T1000 (cell line): ENCODE results near the gene CMTM2.
"Not testable (repeated sequence)": the region's sequence is repeated elsewhere in the genome, so short reads cannot be mapped to it uniquely, and the experiment has no call there.

Experiments
- DNase-seq: peaks from one replicate; lab custom pipeline; 2025; ENCODE audit warnings: mixed read lengths; lab: John Stamatoyannopoulos, UW

CMTM2 gene

DNA sequence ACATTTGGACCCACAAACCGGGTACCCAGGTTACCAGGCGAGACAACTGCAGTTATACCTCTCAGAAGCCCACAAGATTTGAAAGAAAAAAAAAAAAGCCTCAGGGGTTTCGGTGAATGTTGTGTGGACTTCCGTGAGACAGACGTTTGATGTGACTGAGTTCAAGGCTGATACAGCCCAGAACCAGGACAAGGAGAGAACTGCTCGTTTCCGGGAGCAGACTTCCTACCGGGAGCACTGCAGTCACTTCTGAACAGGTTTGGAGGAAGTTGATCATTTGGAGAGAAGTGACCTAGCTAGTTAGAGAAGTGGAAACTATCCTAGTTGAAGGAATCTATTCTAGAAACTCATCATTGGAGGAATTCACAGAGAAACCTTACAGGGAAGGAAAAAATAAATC lies 26.0 kb upstream of the CMTM2 start:
- no peak for DNase-seq

DNA sequence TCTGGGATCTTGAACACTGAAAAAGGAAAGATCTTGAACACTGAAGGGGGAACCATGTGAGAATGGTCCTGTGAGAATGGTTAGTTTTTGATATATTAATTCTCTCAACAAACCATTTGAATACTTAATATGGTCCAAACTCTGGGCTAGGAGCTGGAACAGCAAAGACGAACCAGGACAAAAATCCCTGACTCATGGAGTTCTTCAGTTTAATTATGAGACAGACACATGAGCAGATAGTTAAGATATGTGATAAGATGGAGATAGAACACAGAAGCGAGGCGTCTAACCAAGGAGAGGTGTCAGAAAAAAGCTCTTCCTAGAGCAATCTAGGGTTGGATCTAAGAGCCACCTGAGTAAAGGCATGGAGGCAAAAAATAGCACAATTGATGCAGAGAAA lies 25.2 kb upstream of the CMTM2 start:
- DNase-seq: no peak

DNA sequence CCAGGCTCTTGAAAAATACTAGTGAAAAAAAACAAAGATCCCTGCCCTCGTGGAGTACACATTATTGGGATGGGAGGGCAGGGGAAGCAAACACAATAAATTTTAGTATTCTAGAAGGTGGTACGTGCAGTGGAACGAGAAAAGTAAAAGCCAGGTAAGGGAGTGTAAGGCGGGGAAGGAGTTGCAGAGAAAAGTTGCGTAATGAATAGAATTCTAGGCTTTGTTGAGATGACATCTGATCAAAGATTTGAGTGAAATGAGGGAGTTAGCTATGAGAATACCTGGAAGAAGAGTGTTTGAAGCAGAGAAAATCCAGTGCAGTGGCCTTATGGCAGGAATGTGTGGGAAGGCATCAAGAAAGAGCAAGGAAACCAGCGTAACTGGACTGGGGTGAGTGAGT lies 24.8 kb upstream of the CMTM2 start:
- no peak for DNase-seq

DNA sequence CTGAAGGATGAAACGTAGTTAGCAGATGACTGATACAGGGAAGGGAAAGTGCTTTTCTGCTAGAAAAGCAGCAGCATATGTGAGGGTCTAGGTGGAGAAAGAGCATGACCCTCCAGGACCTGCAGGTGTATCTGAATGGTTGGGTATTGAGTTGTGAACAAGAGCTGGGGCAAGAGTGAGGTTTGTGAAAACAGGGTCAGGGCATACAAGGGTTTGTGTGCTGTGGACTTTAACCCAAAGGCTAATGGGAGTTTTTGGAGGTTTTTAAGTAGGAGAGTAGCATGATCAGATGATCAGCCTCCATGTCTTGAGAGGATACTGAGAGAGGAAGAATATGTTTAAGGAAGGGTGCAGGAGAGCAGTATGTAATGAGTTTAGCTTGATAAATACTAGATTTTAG lies 19.2 kb upstream of the CMTM2 start:
- no peak for DNase-seq

- DNase-seq: no peak
These were observed 17.7 kb upstream of the CMTM2 start for GRCh38 chr16:66561381-66562080.

- no peak for DNase-seq
These were observed 16.9 kb upstream of the CMTM2 start for GRCh38 chr16:66562409-66562808.

GRCh38 chr16:66562986-66563385 lies 16.3 kb upstream of the CMTM2 start:
- DNase-seq: no peak

DNA sequence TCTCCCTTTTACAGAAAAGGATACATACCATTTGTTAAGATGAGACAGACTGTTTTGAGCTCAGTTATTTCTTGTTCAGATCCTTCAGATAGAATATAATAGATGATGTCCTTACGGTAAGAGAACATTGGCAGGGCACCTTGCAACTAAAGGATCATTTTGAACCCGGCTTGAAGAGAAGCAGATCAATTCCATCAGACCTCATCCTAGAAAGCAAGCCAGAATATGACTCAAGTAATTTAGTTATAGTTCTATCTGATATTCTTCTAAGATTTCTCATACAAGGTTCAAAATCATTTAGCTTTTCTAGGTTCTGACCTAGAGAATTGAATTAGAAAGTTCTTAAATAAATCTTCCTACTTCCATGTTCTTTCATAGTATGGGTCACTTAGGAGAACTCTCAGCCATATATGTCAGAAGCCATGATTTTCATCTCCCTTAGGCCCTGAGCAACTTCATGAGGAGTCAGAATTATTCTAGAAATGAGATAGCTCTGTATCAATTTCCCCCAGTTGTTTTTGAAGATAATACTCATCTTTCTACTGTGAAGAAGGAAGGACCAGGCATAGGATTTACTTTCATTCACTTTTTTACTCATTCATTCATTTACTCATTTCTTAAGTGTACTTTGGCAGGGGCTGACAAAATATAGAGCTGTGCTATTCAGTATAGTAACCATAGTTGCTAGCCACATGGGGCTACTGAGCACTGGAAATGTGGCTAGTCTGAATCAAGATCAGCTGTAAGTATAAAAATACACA lies 15.5 kb upstream of the CMTM2 start:
- DNase-seq: no peak

GRCh38 chr16:66566051-66566901 lies 13.0 kb upstream of the CMTM2 start, which contains the start of gene CMTM1:
CMTM1 (plus strand) TSS chr16:66566439; CDS start chr16:66566514, 75 bp downstream.
- DNase-seq: no peak

DNA sequence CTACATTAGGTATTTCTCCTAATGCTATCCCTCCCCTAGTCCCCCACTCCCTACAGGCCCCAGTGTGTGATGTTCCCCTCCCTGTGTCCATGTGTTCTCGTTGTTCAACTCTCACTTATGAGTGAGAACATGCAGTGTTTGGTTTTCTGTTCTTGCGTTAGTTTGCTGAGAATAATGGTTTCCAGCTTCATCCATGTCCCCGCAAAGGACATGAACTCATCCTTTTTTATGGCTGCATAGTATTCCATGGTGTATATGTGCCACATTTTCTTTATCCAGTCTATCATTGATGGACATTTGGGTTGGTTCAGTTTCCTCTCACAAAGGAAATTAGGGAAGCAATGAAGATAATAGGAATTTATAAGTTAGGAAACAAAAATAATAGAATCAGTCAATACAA lies 12.0 kb upstream of the CMTM2 start:
- DNase-seq: not testable (repeated sequence)

- no peak for DNase-seq
These were observed 10.9 kb upstream of the CMTM2 start for GRCh38 chr16:66568355-66568754.

- no peak for DNase-seq
These were observed 10.1 kb upstream of the CMTM2 start for GRCh38 chr16:66569131-66569530.

- no peak for DNase-seq
These were observed 9.3 kb upstream of the CMTM2 start for GRCh38 chr16:66569827-66570405.

- DNase-seq: no peak
These were observed 6.9 kb upstream of the CMTM2 start for GRCh38 chr16:66572356-66572755.

GRCh38 chr16:66574081-66574480 lies 5.2 kb upstream of the CMTM2 start:
- DNase-seq: no peak

DNA sequence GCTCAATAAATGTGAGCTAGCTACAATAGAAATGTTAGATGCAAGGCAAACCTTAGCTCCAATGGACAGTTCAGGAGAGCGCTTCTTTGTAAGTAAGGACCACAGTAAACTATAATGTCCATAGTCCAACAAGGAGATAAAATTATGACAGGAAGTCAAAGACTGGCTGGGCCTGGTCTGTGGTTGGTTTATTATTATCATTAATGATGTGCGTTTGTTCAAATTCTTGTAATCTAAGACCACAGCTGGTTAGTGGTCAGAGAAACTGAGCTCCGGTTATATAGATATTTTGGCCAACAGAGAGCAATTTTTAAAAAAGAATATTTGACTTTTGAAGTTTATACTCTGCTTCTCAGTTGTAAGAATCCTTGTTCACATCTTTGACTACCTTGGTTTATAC lies 4.7 kb upstream of the CMTM2 start:
- no peak for DNase-seq

GRCh38 chr16:66575060-66575459 lies 4.2 kb upstream of the CMTM2 start:
- DNase-seq: no peak

GRCh38 chr16:66576296-66576695 lies 3.0 kb upstream of the CMTM2 start:
- no peak for DNase-seq

- no peak for DNase-seq
These were observed 1.4 kb downstream of the CMTM2 start for GRCh38 chr16:66580605-66581209.

DNA sequence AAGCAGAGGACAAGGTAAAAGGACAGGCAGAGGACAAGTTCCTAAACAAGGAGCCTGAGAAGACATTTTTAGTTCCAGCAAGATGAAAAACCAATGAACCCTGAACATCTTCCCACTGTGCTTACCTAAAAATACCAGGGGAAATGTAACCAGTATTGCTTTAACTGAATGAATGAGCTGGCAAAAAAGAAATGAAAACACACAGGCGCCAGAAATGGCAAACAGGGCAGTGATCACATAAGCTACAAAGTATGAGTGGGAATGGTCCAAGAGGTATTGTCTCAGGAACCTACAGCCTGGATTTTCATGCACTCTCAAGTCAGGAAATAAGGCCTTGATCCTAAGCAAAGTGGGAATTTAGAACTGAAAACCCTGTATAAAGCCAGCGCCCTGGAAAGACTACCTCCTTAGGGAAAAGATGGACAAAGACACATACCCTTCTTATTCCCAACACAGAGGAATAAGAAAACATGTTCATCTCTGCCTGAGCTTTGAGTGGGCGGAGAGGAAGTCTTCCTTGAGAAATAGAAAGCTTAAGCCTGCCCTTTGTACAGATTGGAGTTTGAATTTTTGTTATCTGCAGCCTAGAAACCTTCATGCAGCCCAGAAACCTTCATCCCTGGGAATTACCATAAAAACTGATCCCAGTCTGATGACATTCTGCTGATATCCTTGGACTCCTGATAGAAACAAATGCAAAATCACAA lies 2.1 kb downstream of the CMTM2 start:
- no peak for DNase-seq
